RWPE1 (cell line): ENCODE data around the gene WNT3A.
"Not testable (repeated sequence)": the region's sequence is repeated elsewhere in the genome, so short reads cannot be mapped to it uniquely, and the experiment has no call there.

Source experiments
- CTCF ChIA-PET: fragments of 350-600 bp; sonication (Branson Sonifier 250); formaldehyde crosslinking; extraction: SDS; loops from one replicate; lab custom pipeline; 2021; lab: Yijun Ruan, JAX
- POLR2A ChIA-PET: fragments of 400-600 bp; formaldehyde crosslinking; extraction: SDS; loops from one replicate; lab custom pipeline; 2020; ENCODE audit warnings: antibody characterized with exemption; ENCODE audit not compliant: low non-redundant PET; lab: Yijun Ruan, JAX
- DNase-seq: peaks from one replicate; pipeline ENCODE4 v3.0.0; 2012; ENCODE audit warnings: low spot score
- H3K27ac ChIP-seq: fragments of 450-650 bp; 2 replicates; pipeline ENCODE4 v1.5.1; 2017
- CTCF ChIP-seq: fragments of 450-650 bp; conservative IDR thresholded peaks from 2 replicates; pipeline ENCODE4 v1.5.1; 2017; ENCODE audit warnings: low read depth, mild to moderate bottlenecking

WNT3A gene

GRCh38 chr1:228006786-228007048, at the start of gene WNT3A:
TSS of gene WNT3A (plus strand) at chr1:228006998. CDS start at chr1:228007129, 131 bp downstream.
- peak within 1 kb of the TSS; percentile 52 for H3K27ac ChIP-seq
- ChIA-PET CTCF (interaction anchor here (0.6 to 0.7 kb wide), 2 partner anchors 33 to 67 kb away, joined by 3 read pairs; no protein-coding TSS in a partner anchor), POLR2A (interaction anchor here (0.6 kb wide), 1 partner anchor 1069 kb away, joined by 3 read pairs; no protein-coding TSS in a partner anchor)
- no peak for TF ChIP-seq CTCF
- no peak for DNase-seq

- ChIA-PET CTCF (interaction anchor here (0.6 kb wide), 1 partner anchor 335 kb away, joined by 3 read pairs; no protein-coding TSS in a partner anchor), POLR2A (no interaction called here)
- H3K27ac ChIP-seq: no peak overlapping the region
- DNase-seq: no peak
- no peak for TF ChIP-seq CTCF
These were observed 48.0 kb upstream of the WNT3A start for GRCh38 chr1:227958617-227959324.

- DNase-seq: no peak
- CTCF ChIA-PET: no interaction called here
- H3K27ac ChIP-seq: no peak overlapping the region
- no peak for TF ChIP-seq CTCF
- POLR2A ChIA-PET: no interaction called here
These were observed 47.4 kb upstream of the WNT3A start for GRCh38 chr1:227959325-227959860.

- TF ChIP-seq CTCF: no peak
- DNase-seq: no peak
- no peak overlapping the region for H3K27ac ChIP-seq
- POLR2A ChIA-PET: no interaction called here
- CTCF ChIA-PET: interaction anchor here (0.6 kb wide), 2 partner anchors 9 to 76 kb away, joined by 3 to 4 read pairs; no protein-coding TSS in a partner anchor
These were observed 44.9 kb upstream of the WNT3A start for GRCh38 chr1:227961651-227962466.

- DNase-seq, POLR2A ChIA-PET, H3K27ac ChIP-seq, CTCF ChIA-PET: not testable (repeated sequence)
These were observed 40.1 kb upstream of the WNT3A start for GRCh38 chr1:227966733-227967132.

- CTCF ChIA-PET, POLR2A ChIA-PET, DNase-seq, H3K27ac ChIP-seq: not testable (repeated sequence)
These were observed 39.0 kb upstream of the WNT3A start for GRCh38 chr1:227967815-227968214.

GRCh38 chr1:227970076-227970995, 36.5 kb upstream of the WNT3A start:
- POLR2A ChIA-PET, H3K27ac ChIP-seq, DNase-seq: not testable (repeated sequence)
- CTCF ChIA-PET: interaction anchor here (0.6 kb wide), 2 partner anchors 29 to 1556 kb away, joined by 3 read pairs; no protein-coding TSS in a partner anchor

GRCh38 chr1:227971216-227971615, 35.6 kb upstream of the WNT3A start:
- H3K27ac ChIP-seq, POLR2A ChIA-PET, DNase-seq: not testable (repeated sequence)
- CTCF ChIA-PET: interaction anchor here (0.6 to 1.2 kb wide), 2 partner anchors 18 to 28 kb away, joined by 3 read pairs; no protein-coding TSS in a partner anchor

- CTCF ChIA-PET: interaction anchor here (0.6 to 1.2 kb wide), 2 partner anchors 18 to 28 kb away, joined by 3 to 5 read pairs; no protein-coding TSS in a partner anchor
- H3K27ac ChIP-seq: peak overlapping the region; percentile 54; the same call in 1 of the 2 replicates
- DNase-seq, POLR2A ChIA-PET: not testable (repeated sequence)
These were observed 35.0 kb upstream of the WNT3A start for GRCh38 chr1:227971643-227972282.

- DNase-seq, POLR2A ChIA-PET: not testable (repeated sequence)
- CTCF ChIA-PET: interaction anchor here (1.2 kb wide), 1 partner anchor 19 kb away, joined by 3 read pairs; no protein-coding TSS in a partner anchor
- H3K27ac ChIP-seq: peak overlapping the region; percentile 54; the same call in 1 of the 2 replicates
These were observed 34.5 kb upstream of the WNT3A start for GRCh38 chr1:227972283-227972679.
